NB4 (cell line): ENCODE results near the gene DNAH7.

Experiments used
- POLR2A ChIP-seq: IDR thresholded peaks from 2 replicates; pipeline ENCODE4 v1.6.1; 2011; ENCODE audit warnings: mild to moderate bottlenecking; ENCODE audit not compliant: insufficient read length; ENCODE audit errors: extremely low read depth
- TF ChIP-seq, protein P1 (sequence below): IDR thresholded peaks from one replicate; pipeline ENCODE4 v1.5.1; 2012; ENCODE audit warnings: low read depth, low read length

DNA sequence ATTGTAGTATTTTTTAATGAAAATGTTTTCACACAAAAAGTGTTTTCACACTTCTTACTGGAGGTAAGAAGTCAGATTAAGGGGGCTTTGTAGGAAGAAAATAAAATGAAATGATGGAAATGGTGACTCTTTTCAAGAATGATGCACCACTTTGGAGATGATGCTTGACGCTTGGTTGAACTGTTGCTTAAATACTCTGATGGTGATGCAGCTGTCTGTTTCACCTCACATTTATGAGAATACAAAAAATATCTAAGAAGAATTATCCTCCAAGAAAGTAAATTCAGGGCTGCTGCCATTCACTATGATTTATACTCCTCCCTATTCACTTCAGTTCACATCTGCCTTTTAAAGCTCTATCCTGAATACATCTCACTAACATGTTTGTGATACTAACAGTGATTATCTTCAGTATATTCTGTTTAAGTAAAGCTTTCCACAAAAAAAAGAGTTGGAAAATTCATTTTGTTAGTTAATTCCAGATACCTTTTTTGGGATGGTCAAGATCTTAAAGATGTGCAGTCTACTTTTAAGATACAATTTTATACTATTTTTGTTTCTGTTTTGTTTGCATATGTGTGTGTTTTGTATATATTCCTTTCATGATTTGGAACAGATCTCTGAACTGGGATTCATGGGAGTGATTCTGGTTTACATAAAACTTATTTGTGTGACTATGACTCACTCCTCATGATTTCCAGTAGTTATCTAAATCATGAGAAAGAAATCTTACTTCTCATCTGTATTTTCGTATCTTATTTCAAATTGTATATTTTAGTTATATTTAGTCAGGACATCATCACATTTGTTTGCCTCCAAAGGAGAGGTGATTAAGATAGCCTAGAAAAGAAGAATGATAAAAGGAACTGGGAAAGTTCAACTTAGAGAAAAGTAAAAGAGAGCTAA is 358.5 kb downstream of the DNAH7 start:
- TF ChIP-seq, protein P1, sequence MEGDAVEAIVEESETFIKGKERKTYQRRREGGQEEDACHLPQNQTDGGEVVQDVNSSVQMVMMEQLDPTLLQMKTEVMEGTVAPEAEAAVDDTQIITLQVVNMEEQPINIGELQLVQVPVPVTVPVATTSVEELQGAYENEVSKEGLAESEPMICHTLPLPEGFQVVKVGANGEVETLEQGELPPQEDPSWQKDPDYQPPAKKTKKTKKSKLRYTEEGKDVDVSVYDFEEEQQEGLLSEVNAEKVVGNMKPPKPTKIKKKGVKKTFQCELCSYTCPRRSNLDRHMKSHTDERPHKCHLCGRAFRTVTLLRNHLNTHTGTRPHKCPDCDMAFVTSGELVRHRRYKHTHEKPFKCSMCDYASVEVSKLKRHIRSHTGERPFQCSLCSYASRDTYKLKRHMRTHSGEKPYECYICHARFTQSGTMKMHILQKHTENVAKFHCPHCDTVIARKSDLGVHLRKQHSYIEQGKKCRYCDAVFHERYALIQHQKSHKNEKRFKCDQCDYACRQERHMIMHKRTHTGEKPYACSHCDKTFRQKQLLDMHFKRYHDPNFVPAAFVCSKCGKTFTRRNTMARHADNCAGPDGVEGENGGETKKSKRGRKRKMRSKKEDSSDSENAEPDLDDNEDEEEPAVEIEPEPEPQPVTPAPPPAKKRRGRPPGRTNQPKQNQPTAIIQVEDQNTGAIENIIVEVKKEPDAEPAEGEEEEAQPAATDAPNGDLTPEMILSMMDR: no peak
- TF ChIP-seq POLR2A: no peak
